Endothelial cell of umbilical vein (primary cell): ENCODE data around the gene PIGB.

Experiments
- FOS ChIP-seq: IDR thresholded peaks from 2 replicates; pipeline ENCODE4 v1.6.1; 2011; ENCODE audit warnings: mild to moderate bottlenecking, low read length, moderate library complexity, borderline replicate concordance; ENCODE audit not compliant: insufficient read depth
- POLR2AphosphoS5 ChIP-seq: IDR thresholded peaks from 2 replicates; pipeline ENCODE4 v1.6.1; 2012; ENCODE audit warnings: low read depth, mild to moderate bottlenecking, control low read depth, low read length, moderate library complexity; ENCODE audit not compliant: insufficient read depth
- TF ChIP-seq, protein P1 (sequence below), 2 donors: IDR thresholded peaks; 1 replicate in 1 of 2; 2 replicates in 1 of 2; pipeline ENCODE4 v1.5.1; 2011; ENCODE audit warnings: low read length in 2 of 2, mild to moderate bottlenecking in 2 of 2, moderate library complexity in 2 of 2, control low read depth in 1 of 2, inconsistent platforms in 1 of 2, low read depth in 1 of 2; ENCODE audit not compliant: insufficient read depth in 1 of 2; ENCODE audit errors: extremely low read depth in 1 of 2
- TF ChIP-seq, protein P2 (sequence below): IDR thresholded peaks from 2 replicates; pipeline ENCODE4 v1.6.1; 2011; ENCODE audit not compliant: insufficient read depth, insufficient read length

DNA sequence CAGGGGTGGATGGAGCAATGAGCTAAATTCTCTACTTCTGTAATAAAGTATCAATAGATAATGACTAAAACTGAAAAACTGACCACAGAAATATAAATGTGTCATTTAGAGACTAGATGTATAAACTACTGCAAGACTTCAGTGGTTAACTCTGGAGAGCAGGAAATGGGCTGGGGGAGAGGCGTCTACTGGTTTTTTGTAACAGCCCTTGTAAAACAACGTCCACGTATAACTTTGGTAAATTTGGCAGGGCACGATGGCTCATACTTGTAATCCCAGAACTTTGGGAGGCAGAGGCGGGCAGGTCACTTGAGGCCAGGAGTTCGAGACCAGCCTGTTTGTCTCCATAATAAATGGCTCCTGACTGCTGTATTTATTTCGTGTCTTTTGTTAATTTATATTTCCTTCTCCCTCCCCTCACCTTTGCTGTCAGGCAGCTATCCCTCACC lies 41.9 kb upstream of the PIGB start:
- TF ChIP-seq FOS (no peak), POLR2AphosphoS5 (no peak)
- TF ChIP-seq, protein P1, sequence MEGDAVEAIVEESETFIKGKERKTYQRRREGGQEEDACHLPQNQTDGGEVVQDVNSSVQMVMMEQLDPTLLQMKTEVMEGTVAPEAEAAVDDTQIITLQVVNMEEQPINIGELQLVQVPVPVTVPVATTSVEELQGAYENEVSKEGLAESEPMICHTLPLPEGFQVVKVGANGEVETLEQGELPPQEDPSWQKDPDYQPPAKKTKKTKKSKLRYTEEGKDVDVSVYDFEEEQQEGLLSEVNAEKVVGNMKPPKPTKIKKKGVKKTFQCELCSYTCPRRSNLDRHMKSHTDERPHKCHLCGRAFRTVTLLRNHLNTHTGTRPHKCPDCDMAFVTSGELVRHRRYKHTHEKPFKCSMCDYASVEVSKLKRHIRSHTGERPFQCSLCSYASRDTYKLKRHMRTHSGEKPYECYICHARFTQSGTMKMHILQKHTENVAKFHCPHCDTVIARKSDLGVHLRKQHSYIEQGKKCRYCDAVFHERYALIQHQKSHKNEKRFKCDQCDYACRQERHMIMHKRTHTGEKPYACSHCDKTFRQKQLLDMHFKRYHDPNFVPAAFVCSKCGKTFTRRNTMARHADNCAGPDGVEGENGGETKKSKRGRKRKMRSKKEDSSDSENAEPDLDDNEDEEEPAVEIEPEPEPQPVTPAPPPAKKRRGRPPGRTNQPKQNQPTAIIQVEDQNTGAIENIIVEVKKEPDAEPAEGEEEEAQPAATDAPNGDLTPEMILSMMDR (IDR thresholded peaks at IDR 0.05; ENCODE audit: extremely low read depth in 1 of 2, insufficient read depth in 1 of 2, low read depth in 1 of 2, low read length in 2 of 2), result no peak
- TF ChIP-seq, protein P2, sequence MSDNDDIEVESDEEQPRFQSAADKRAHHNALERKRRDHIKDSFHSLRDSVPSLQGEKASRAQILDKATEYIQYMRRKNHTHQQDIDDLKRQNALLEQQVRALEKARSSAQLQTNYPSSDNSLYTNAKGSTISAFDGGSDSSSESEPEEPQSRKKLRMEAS, result no peak
